Loucy (cell line): Measurements from ENCODE around the gene AGBL1.

Experiments
- H2AFZ ChIP-seq: fragments of 200-600 bp; sonication (generic); 2 replicates; pipeline ENCODE4 v1.6.0; 2016; ENCODE audit warnings: antibody characterized with exemption, mild to moderate bottlenecking, low read length, moderate library complexity
- H3F3A ChIP-seq: fragments of 200-600 bp; 2 replicates; pipeline ENCODE4 v1.6.0; 2016; ENCODE audit warnings: antibody characterized with exemption, low read depth, mild to moderate bottlenecking
- H3K27me3 ChIP-seq: fragments of 200-600 bp; sonication (generic); 2 replicates; pipeline ENCODE4 v1.6.1; 2014; ENCODE audit warnings: low read length, mild to moderate bottlenecking; ENCODE audit not compliant: insufficient read depth, poor library complexity, severe bottlenecking
- H3K36me3 ChIP-seq: fragments of 200-600 bp; sonication (generic); 2 replicates; pipeline ENCODE4 v1.6.1; 2016; ENCODE audit warnings: low read length; ENCODE audit not compliant: insufficient read depth
- H3K4me1 ChIP-seq: fragments of 200-600 bp; sonication (generic); 2 replicates; pipeline ENCODE4 v1.5.1; 2014; ENCODE audit warnings: low read length, mild to moderate bottlenecking; ENCODE audit not compliant: insufficient read depth, poor library complexity, severe bottlenecking
- H3K4me2 ChIP-seq: fragments of 200-600 bp; sonication (generic); 2 replicates; pipeline ENCODE4 v1.6.0; 2014; ENCODE audit warnings: antibody characterized with exemption, low read length, low read depth, mild to moderate bottlenecking; ENCODE audit not compliant: poor library complexity, severe bottlenecking
- H3K4me3 ChIP-seq: fragments of 200-600 bp; sonication (generic); 2 replicates; pipeline ENCODE4 v1.5.1; 2014; ENCODE audit warnings: low read length, mild to moderate bottlenecking, mixed read lengths; ENCODE audit not compliant: poor library complexity, severe bottlenecking
- H3K79me2 ChIP-seq: fragments of 200-600 bp; sonication (generic); 2 replicates; pipeline ENCODE4 v1.6.1; 2014; ENCODE audit warnings: low read length; ENCODE audit not compliant: insufficient read depth
- H3K9ac ChIP-seq: fragments of 200-600 bp; sonication (generic); 2 replicates; pipeline ENCODE4 v1.6.0; 2014; ENCODE audit warnings: mild to moderate bottlenecking, low read depth, low read length, moderate library complexity; ENCODE audit not compliant: poor library complexity, severe bottlenecking
- H3K9me2 ChIP-seq: fragments of 200-600 bp; sonication (generic); replicated peaks from 2 replicates; pipeline ENCODE4 v1.6.1; 2016; ENCODE audit warnings: low read depth, low read length, mixed read lengths
- H3K9me3 ChIP-seq: fragments of 200-600 bp; sonication (generic); 2 replicates; pipeline ENCODE4 v1.6.1; 2014; ENCODE audit warnings: mild to moderate bottlenecking, antibody characterized with exemption, low read length, low read depth; ENCODE audit not compliant: insufficient read depth
- H4K20me1 ChIP-seq: fragments of 200-600 bp; sonication (generic); 2 replicates; pipeline ENCODE4 v1.6.0; 2014; ENCODE audit warnings: antibody characterized with exemption, low read length, mild to moderate bottlenecking; ENCODE audit not compliant: insufficient read depth, poor library complexity, severe bottlenecking
- CTCF ChIP-seq: fragments of 200-600 bp; sonication (generic); conservative IDR thresholded peaks from 2 replicates; pipeline ENCODE4 v1.5.1; 2014; ENCODE audit warnings: mild to moderate bottlenecking, antibody characterized with exemption, low read length
- EZH2phosphoT487 ChIP-seq: fragments of 200-600 bp; IDR thresholded peaks from 2 replicates; pipeline ENCODE4 v1.6.1; 2018; ENCODE audit warnings: antibody characterized with exemption, mild to moderate bottlenecking, moderate library complexity, borderline replicate concordance

AGBL1 gene

GRCh38 chr15:86706813-86707212, 627.1 kb downstream of the AGBL1 start:
- Histone ChIP-seq H3K9me3 (no peaks in the 10 kb centered on the region), H3K9ac (no peak overlapping the region), H3F3A (no peaks in the 10 kb centered on the region), H3K27me3 (no peaks in the 10 kb centered on the region), H3K9me2 (no peaks in the 10 kb centered on the region), H3K4me3 (no peak overlapping the region), H4K20me1 (no peaks in the 10 kb centered on the region), H3K4me1 (no peaks in the 10 kb centered on the region), H3K4me2 (no peak overlapping the region), H2AFZ (no peak overlapping the region), H3K79me2 (no peaks in the 10 kb centered on the region), H3K36me3 (no peaks in the 10 kb centered on the region)
- no peak for TF ChIP-seq EZH2phosphoT487
- TF ChIP-seq CTCF = no peak

- TF ChIP-seq EZH2phosphoT487 = no peak
- no peak for TF ChIP-seq CTCF
- no peak overlapping the region for H2AFZ ChIP-seq
- 0 out of 2 replicates have a peak, but pooled peaks cover 4% of the 10 kb centered on the region for H3K9me3 ChIP-seq
- H3F3A ChIP-seq = no peaks in the 10 kb centered on the region
- H3K9me2 ChIP-seq = no peaks in the 10 kb centered on the region
- no peaks in the 10 kb centered on the region for H4K20me1 ChIP-seq
- H3K79me2 ChIP-seq = no peaks in the 10 kb centered on the region
- no peaks in the 10 kb centered on the region for H3K4me1 ChIP-seq
- H3K4me3 ChIP-seq = no peak overlapping the region
- H3K4me2 ChIP-seq = no peak overlapping the region
- H3K9ac ChIP-seq = no peak overlapping the region
- H3K36me3 ChIP-seq = no peaks in the 10 kb centered on the region
- H3K27me3 ChIP-seq = no peaks in the 10 kb centered on the region
These were observed 631.8 kb downstream of the AGBL1 start for GRCh38 chr15:86711476-86711875.

- Histone ChIP-seq H3K4me1 (no peaks in the 10 kb centered on the region), H3K79me2 (no peaks in the 10 kb centered on the region), H3K36me3 (no peaks in the 10 kb centered on the region), H2AFZ (no peak overlapping the region), H3K4me3 (no peak overlapping the region), H3K9me3 (0 out of 2 replicates have a peak, but pooled peaks cover 4% of the 10 kb centered on the region), H3K9ac (no peak overlapping the region), H3F3A (no peaks in the 10 kb centered on the region), H3K4me2 (no peak overlapping the region), H4K20me1 (no peaks in the 10 kb centered on the region), H3K27me3 (no peaks in the 10 kb centered on the region), H3K9me2 (no peaks in the 10 kb centered on the region)
- TF ChIP-seq EZH2phosphoT487 (no peak), CTCF (no peak)
These were observed 634.6 kb downstream of the AGBL1 start for GRCh38 chr15:86714241-86714640.
